HepG2 (cell line): ENCODE results near the gene ING1. TPM values are rescaled to one million over a fixed set of nuclear protein-coding genes. Genes with fewer than 3 reads are reported as not detected.

ENCODE experiments used
- ATAC-seq: fragments of 200-7000 bp; cut with Tn5 transposase; 3 replicates; pipeline ENCODE4 v1.9.1; 2020; ENCODE audit warnings: mild to moderate bottlenecking, moderate library complexity
- BruUV-seq: library from RNA; stranded (reverse); fragments of 400-500 nt; replicated peaks from 2 replicates; lab custom pipeline; 2021; lab: Mats Ljungman, UMichigan
- CTCF ChIA-PET: fragments of 300-600 bp; formaldehyde crosslinking; extraction: SDS; loops from one replicate; lab custom pipeline; 2021; ENCODE audit warnings: low total read pairs, inconsistent platforms, low intra/inter-chr PET ratio; lab: Yijun Ruan, JAX
- POLR2A ChIA-PET: fragments of 350-600 bp; sonication (Branson Sonifier 250); formaldehyde crosslinking; loops from one replicate; lab custom pipeline; 2020; ENCODE audit warnings: antibody characterized with exemption, inconsistent platforms; lab: Yijun Ruan, JAX
- DNase-seq: peaks from one replicate; pipeline ENCODE4 v3.0.0-alpha.2; 2015; ENCODE audit warnings: low spot score
- FAIRE-seq: peaks from 3 replicates; lab custom pipeline; 2011; peaks lifted over from hg19 to GRCh38; lab: Jason Lieb, UNC
- H2AFZ ChIP-seq: one replicate; pipeline ENCODE4 v1.6.1; 2011; ENCODE audit warnings: low read length, inconsistent platforms
- H3K27ac ChIP-seq: fragments of 300-600 bp; 3 replicates; pipeline ENCODE4 v1.8.0; 2011; ENCODE audit warnings: mixed run types, mild to moderate bottlenecking, mixed read lengths, low read length, inconsistent platforms; ENCODE audit not compliant: insufficient read depth; ENCODE audit errors: extremely low read length
- H3K27me3 ChIP-seq, 2 experiments: fragments of 200-600 bp in 1 of 2; 2 replicates in 1 of 2; 3 replicates in 1 of 2; pipeline versions ENCODE4 v1.6.0 to v1.8.0; 2011; ENCODE audit warnings: low read length in 2 of 2, mild to moderate bottlenecking in 2 of 2, moderate library complexity in 2 of 2, inconsistent platforms in 1 of 2; ENCODE audit not compliant: insufficient read depth in 2 of 2, control insufficient read depth in 1 of 2
- H3K36me3 ChIP-seq, 2 experiments: fragments of 200-600 bp in 1 of 2; replicated peaks in 1 of 2; 2 replicates in 1 of 2; 3 replicates in 1 of 2; pipeline versions ENCODE4 v1.5.1 to v1.8.0; 2011; ENCODE audit warnings: low read length in 2 of 2, inconsistent platforms in 1 of 2; ENCODE audit not compliant: insufficient read depth in 2 of 2, control insufficient read depth in 1 of 2
- H3K4me1 ChIP-seq: 2 replicates; pipeline ENCODE4 v1.5.1; 2012; ENCODE audit warnings: low read length, inconsistent platforms; ENCODE audit not compliant: insufficient read depth
- H3K4me2 ChIP-seq: 2 replicates; pipeline ENCODE4 v1.6.0; 2011; ENCODE audit warnings: low read depth, low read length, inconsistent platforms
- H3K4me3 ChIP-seq, 3 experiments: fragments of 200-600 bp in 1 of 3; sonication (generic), shearing (Covaris generic) in 1 of 3; replicated peaks in 1 of 3; 2 replicates each; pipeline ENCODE4 v1.5.1; 2011 to 2016; ENCODE audit warnings: low read length in 3 of 3, inconsistent platforms in 2 of 3, low read depth in 2 of 3, mild to moderate bottlenecking in 2 of 3, control low read depth in 1 of 3, mixed read lengths in 1 of 3; ENCODE audit not compliant: insufficient read depth in 1 of 3
- H3K79me2 ChIP-seq: one replicate; pipeline ENCODE4 v1.6.1; 2011; ENCODE audit warnings: low read length, inconsistent platforms; ENCODE audit not compliant: insufficient read depth
- H3K9ac ChIP-seq: 2 replicates; pipeline ENCODE4 v1.6.0; 2011; ENCODE audit warnings: mild to moderate bottlenecking, low read depth, low read length, inconsistent platforms; ENCODE audit not compliant: insufficient read depth
- H3K9me3 ChIP-seq: 2 replicates; pipeline ENCODE4 v1.5.1; 2012; ENCODE audit warnings: mild to moderate bottlenecking, low read length
- H4K20me1 ChIP-seq: 2 replicates; pipeline ENCODE4 v1.6.0; 2011; ENCODE audit warnings: inconsistent platforms, mild to moderate bottlenecking, low read length, moderate library complexity; ENCODE audit not compliant: insufficient read depth
- IKZF4 ChIP-seq: sonication (generic); formaldehyde crosslinking; IDR thresholded peaks from 2 replicates; pipeline ENCODE4 v1.5.1; 2020; ENCODE audit warnings: borderline replicate concordance, mild to moderate bottlenecking, low read depth, missing genetic modification reagents; ENCODE audit errors: not compliant biosample characterization
- NCOR1 ChIP-seq: fragments of 200-600 bp; sonication (generic); IDR thresholded peaks from 2 replicates; pipeline ENCODE4 v1.7.0; 2017; ENCODE audit warnings: antibody characterized with exemption, low read length, borderline replicate concordance
- RFXANK ChIP-seq: IDR thresholded peaks from 2 replicates; pipeline ENCODE4 v1.6.1; 2016
- SRF ChIP-seq: IDR thresholded peaks from 2 replicates; pipeline ENCODE4 v1.6.1; 2011; ENCODE audit warnings: mild to moderate bottlenecking, low read depth, low read length, moderate library complexity
- ZC3H4 ChIP-seq: sonication (generic); formaldehyde crosslinking; IDR thresholded peaks from 2 replicates; pipeline ENCODE4 v1.4.0; 2020; ENCODE audit warnings: missing genetic modification reagents, borderline replicate concordance
- ZNF766 ChIP-seq: sonication (generic); formaldehyde crosslinking; IDR thresholded peaks from 2 replicates; pipeline ENCODE4 v1.5.0; 2020; ENCODE audit warnings: missing genetic modification reagents, borderline replicate concordance
- ZNF775 ChIP-seq: sonication (generic); formaldehyde crosslinking; IDR thresholded peaks from 2 replicates; pipeline ENCODE4 v1.4.0; 2020; ENCODE audit warnings: missing genetic modification reagents, mild to moderate bottlenecking, moderate library complexity, borderline replicate concordance
- ZNF841 ChIP-seq: sonication (generic); formaldehyde crosslinking; IDR thresholded peaks from 2 replicates; pipeline ENCODE4 v1.8.1; 2023; ENCODE audit warnings: missing genetic modification reagents, borderline replicate concordance
- WGBS: methylation state at CpG from one replicate; pipeline ENCODE4 v1.1.6; 2017; ENCODE audit warnings: low lambda C conversion rate; 5-methylcytosine and 5-hydroxymethylcytosine counted together
- in situ Hi-C: cut with HindIII; loops from 2 replicates; pipeline ENCODE4 v1.10.0; 2017; ENCODE audit warnings: low pct_unique_long_range_greater_than_20kb; ENCODE audit not compliant: extremely low pct_ligation_motif_present
- intact Hi-C: fragments of 100-400 bp; cut with micrococcal nuclease; formaldehyde crosslinking; loops from one replicate; pipeline ENCODE4 v1.10.0; 2022; ENCODE audit not compliant: unreplicated experiment
- polyA plus RNA-seq, 8 experiments: library from polyadenylated mRNA; depleted of rRNA in 3 of 8; stranded (reverse) in 7 of 8; unstranded in 1 of 8; fragments of >200 nt; fragmentation: Illumina TruSeq in 4 of 8; extraction: Trizol in 4 of 8; gene quantifications; 2 replicates each; pipeline versions ENCODE4 v1.2.1 to v1.2.3, GENCODE V29; 2011 to 2016; ENCODE audit warnings: low read depth in 4 of 8, missing spikeins in 1 of 8, mixed read lengths in 1 of 8; ENCODE audit not compliant: insufficient read depth in 1 of 8
- total RNA-seq, 5 experiments: library from RNA; depleted of rRNA; stranded (reverse); fragments of >200 nt; fragmentation: Illumina TruSeq; extraction: Trizol; gene quantifications; 2 replicates each; pipeline ENCODE4 v1.2.3, GENCODE V29; 2016; ENCODE audit warnings: low read depth in 1 of 5
- TF ChIP-seq, protein P1 (sequence below): sonication (generic); formaldehyde crosslinking; IDR thresholded peaks from 2 replicates; pipeline ENCODE4 v1.8.0; 2022; ENCODE audit warnings: low read depth, missing genetic modification reagents
- TF ChIP-seq, protein P2 (sequence below), 2 experiments: sonication (generic) in 1 of 2; formaldehyde crosslinking in 1 of 2; IDR thresholded peaks; 2 replicates each; pipeline versions ENCODE4 v1.4.0 to v1.6.1; 2018 to 2020; ENCODE audit warnings: missing genetic modification reagents in 2 of 2, borderline replicate concordance in 1 of 2, low read depth in 1 of 2, mild to moderate bottlenecking in 1 of 2, missing biosample characterization in 1 of 2

Gene ING1
- total and polyA plus RNA-seq, 2 of the 13 experiments (the other 11 are each of a cell fraction or from before 2014, with no cell fraction given), result 8.1 to 16.1 TPM

DNA sequence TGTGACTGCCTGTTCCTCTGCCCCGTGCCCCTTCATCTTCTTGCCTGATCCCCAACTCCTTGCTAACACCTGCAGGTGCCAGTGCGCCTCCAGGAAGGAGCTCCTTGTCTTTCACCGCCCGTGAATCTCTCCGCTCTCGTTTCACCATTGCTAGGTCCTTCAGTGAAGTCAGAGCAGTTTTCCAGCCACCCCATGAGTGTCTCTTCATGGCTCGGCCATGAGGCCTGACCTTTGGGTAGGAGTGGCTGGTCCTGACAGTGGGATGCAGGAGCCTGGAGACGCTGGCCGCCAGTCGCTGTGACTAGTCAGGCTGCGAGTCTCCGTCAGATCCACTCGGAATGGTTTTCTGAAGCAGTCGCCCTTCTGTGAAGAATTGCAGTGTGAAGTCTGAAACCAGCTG lies 43.8 kb downstream of the ING1 start (continued):
- no peak for TF ChIP-seq IKZF4
- TF ChIP-seq, protein P1, sequence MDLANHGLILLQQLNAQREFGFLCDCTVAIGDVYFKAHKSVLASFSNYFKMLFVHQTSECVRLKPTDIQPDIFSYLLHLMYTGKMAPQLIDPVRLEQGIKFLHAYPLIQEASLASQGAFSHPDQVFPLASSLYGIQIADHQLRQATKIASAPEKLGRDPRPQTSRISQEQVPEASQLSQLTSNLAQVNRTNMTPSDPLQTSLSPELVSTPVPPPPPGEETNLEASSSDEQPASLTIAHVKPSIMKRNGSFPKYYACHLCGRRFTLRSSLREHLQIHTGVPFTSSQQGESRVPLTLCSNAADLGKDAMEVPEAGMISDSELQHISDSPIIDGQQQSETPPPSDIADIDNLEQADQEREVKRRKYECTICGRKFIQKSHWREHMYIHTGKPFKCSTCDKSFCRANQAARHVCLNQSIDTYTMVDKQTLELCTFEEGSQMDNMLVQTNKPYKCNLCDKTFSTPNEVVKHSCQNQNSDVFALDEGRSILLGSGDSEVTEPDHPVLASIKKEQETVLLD (CRISPR knock-in tag), result no peak

DNA sequence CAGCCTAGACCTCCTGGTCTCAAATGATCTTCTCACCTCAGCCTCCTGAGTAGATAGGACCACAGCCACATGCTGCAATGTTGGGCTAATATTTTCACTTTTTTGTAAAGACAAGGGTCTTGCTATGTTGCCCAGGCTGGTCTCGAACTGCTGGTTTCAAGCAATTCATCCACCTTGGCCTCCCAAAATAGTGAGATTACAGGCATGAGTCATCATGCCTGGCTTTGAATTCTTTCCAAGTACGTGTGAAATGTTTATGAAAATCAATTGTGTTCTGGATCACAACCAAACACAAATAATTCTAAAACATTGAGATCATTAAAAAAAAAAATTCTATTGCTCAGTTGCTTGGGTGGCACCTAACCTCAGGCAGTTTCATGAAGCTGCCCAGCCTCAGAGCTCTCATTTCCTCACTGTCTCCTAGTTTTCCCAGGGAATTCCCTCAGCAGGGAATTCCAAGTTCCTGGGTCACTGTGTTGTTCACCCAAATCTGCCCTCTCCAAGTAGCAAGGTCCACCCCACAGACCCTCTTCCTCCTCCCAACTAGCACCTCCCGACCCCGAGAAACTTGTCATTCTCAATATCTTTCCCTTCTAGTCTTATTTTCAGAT lies 44.8 kb downstream of the ING1 start:
- H3K27ac ChIP-seq, result no peak overlapping the region
- in situ Hi-C loops (no loop called here), intact Hi-C loops (no loop called here)
- no peaks in the 10 kb centered on the region for H3K9me3 ChIP-seq
- DNase-seq (no peak), ATAC-seq (no peak), FAIRE-seq (no peak)
- no peak overlapping the region for H3K9ac ChIP-seq
- TF ChIP-seq ZNF775 (no peak), ZNF841 (no peak), ZC3H4 (CRISPR knock-in tag) (no peak), ZNF766 (CRISPR knock-in tag) (no peak), RFXANK (no peak), SRF (no peak), NCOR1 (no peak)
- TF ChIP-seq, protein P2, sequence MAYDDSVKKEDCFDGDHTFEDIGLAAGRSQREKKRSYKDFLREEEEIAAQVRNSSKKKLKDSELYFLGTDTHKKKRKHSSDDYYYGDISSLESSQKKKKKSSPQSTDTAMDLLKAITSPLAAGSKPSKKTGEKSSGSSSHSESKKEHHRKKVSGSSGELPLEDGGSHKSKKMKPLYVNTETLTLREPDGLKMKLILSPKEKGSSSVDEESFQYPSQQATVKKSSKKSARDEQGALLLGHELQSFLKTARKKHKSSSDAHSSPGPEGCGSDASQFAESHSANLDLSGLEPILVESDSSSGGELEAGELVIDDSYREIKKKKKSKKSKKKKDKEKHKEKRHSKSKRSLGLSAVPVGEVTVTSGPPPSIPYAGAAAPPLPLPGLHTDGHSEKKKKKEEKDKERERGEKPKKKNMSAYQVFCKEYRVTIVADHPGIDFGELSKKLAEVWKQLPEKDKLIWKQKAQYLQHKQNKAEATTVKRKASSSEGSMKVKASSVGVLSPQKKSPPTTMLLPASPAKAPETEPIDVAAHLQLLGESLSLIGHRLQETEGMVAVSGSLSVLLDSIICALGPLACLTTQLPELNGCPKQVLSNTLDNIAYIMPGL (CRISPR knock-in tag; IDR thresholded peaks at IDR 0.05; ENCODE audit: borderline replicate concordance in 1 of 2, low read depth in 1 of 2), result no peak
- H3K4me3 ChIP-seq, result no peak overlapping the region
- CTCF ChIA-PET, result no interaction called here
- no peaks in the 10 kb centered on the region for H3K4me1 ChIP-seq
- H3K79me2 ChIP-seq, result no peaks in the 10 kb centered on the region
- POLR2A ChIA-PET, result no interaction called here
- 19% methylated on average over 4 of the region's 4 CpGs for WGBS
- H3K27me3 ChIP-seq, result no peaks in the 10 kb centered on the region; a peak in 1 of 5 replicates
- BruUV-seq, result no TSS peak
- H2AFZ ChIP-seq, result no peak overlapping the region
- no peaks in the 10 kb centered on the region for H3K36me3 ChIP-seq
- H4K20me1 ChIP-seq, result no peaks in the 10 kb centered on the region
- H3K4me2 ChIP-seq, result no peak overlapping the region
